ENCODE measurements around the gene SEMA5B. TPM values are rescaled to one million over a fixed set of nuclear protein-coding genes. Genes with fewer than 3 reads are reported as not detected.

The SEMA5B gene
- total RNA-seq, result 1 to 10 TPM in 1 of 4 donors, under 1 TPM in 3; 0.16 to 1.2 (median 0.70) TPM

- DNase-seq (ENCODE audit: low spot score) (no peak), ATAC-seq (ENCODE audit: low FRiP score) (peak; percentile 55)
Observed at GRCh38 chr3:123027292-123028232, at the start of gene SEMA5B. Gene SEMA5B, minus strand, starts transcription at chr3:123027763. Its CDS starts 66,500 bp downstream, at chr3:122961263.

GRCh38 chr3:123076496-123077418 lies 49.2 kb upstream of the SEMA5B start:
- TF ChIP-seq CTCF (IDR thresholded peaks at IDR 0.05), result no peak
- DNase-seq (ENCODE audit: low spot score), result no peak
- peak; percentile 54 for ATAC-seq (ENCODE audit: low FRiP score)

More at GRCh38 chr3:123027292-123028232, at the start of gene SEMA5B:
- TF ChIP-seq CTCF (IDR thresholded peaks at IDR 0.05), result no peak

GRCh38 chr3:123076112-123076495 lies 48.5 kb upstream of the SEMA5B start:
- no peak for TF ChIP-seq CTCF (IDR thresholded peaks at IDR 0.05)
- DNase-seq (ENCODE audit: low spot score) (no peak), ATAC-seq (ENCODE audit: low FRiP score) (no peak)

DNA sequence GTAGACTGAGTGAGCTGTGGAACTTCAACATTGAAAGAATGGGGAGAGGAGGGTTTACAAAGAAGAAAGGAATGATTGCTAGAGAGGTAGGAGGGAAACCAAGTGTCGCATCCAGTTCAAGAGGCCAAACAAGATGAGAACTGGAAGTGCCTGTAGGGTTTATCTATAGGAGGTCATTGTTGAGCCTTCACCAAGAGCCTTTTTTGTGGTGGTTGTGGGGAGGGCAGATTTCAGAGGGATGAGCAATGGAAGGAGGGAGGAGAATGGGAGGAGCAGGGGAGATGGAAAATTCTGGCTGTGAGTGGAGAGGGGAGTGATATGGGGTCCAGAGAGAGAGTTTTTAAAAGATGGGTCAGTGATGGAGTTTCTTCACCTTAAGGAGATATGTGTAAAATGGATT lies 47.8 kb upstream of the SEMA5B start:
- no peak for ATAC-seq (ENCODE audit: low FRiP score)
- DNase-seq (ENCODE audit: low spot score), result no peak
- TF ChIP-seq CTCF (IDR thresholded peaks at IDR 0.05), result no peak

DNA sequence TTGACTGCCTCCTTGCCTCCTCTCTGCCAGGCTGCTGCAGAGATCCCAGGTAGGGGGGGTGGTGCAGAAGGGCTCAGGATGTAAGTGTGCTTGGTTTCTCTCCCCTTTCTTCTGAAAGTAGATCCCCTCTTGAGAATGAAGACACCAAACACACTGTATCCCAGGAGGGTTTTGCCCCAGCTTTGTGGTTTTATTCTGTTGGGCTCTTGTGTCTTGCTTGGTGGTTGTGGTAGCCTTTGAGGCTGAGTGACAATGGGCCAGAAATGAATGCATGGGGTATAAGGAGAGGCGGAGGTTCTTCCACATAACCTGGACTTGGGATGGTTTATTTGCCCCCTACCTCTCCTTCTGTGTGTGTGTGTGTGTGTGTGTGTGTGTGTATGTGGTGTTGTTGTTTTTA lies 45.0 kb upstream of the SEMA5B start:
- DNase-seq (ENCODE audit: low spot score) (no peak), ATAC-seq (ENCODE audit: low FRiP score) (no peak)

GRCh38 chr3:123072152-123072551 lies 44.6 kb upstream of the SEMA5B start:
- DNase-seq (ENCODE audit: low spot score) (no peak), ATAC-seq (ENCODE audit: low FRiP score) (peak; percentile 11)
- TF ChIP-seq CTCF (IDR thresholded peaks at IDR 0.05), result no peak

More for the DNA sequence above, 45.0 kb upstream of the SEMA5B start:
- TF ChIP-seq CTCF (IDR thresholded peaks at IDR 0.05), result no peak

All from omental fat pad (tissue), 4 donors.